H1 (cell line): ENCODE data around the gene B3GAT1. TPM values are rescaled to one million over a fixed set of nuclear protein-coding genes. Genes with fewer than 3 reads are reported as not detected.

ENCODE experiments used
- CTCF ChIA-PET: fragments of 300-600 bp; sonication (Branson Sonifier 250); formaldehyde crosslinking; loops from one replicate; lab custom pipeline; 2021; ENCODE audit not compliant: partially characterized antibody; lab: Charles Lee
- POLR2A ChIA-PET: fragments of 300-600 bp; sonication (Branson Sonifier 250); formaldehyde crosslinking; loops from one replicate; lab custom pipeline; 2021; ENCODE audit warnings: inconsistent platforms; ENCODE audit not compliant: partially characterized antibody; lab: Charles Lee
- DNase-seq, 2 experiments: peaks; one replicate each; pipeline versions ENCODE4 v3.0.0 to v3.0.0-alpha.2; 2010 to 2022; ENCODE audit warnings: low spot score in 2 of 2, low read depth in 1 of 2, mixed read lengths in 1 of 2
- FAIRE-seq: peaks from 2 replicates; lab custom pipeline; 2011; peaks lifted over from hg19 to GRCh38; lab: Jason Lieb, UNC
- H2AFZ ChIP-seq: 2 replicates; pipeline ENCODE4 v1.8.1; 2012; ENCODE audit warnings: low read length, inconsistent platforms
- H2AK5ac ChIP-seq: 2 replicates; pipeline ENCODE4 v1.6.1; 2013; ENCODE audit warnings: low read depth, low read length
- H2BK120ac ChIP-seq: replicated peaks from 2 replicates; pipeline ENCODE3; 2013; ENCODE audit warnings: low read depth, low read length, inconsistent platforms
- H2BK12ac ChIP-seq: 2 replicates; pipeline ENCODE4 v1.6.1; 2013; ENCODE audit warnings: low read depth, low read length
- H2BK15ac ChIP-seq: 2 replicates; pipeline ENCODE4 v1.6.1; 2013; ENCODE audit warnings: low read length
- H2BK20ac ChIP-seq: 2 replicates; pipeline ENCODE4 v1.6.1; 2013; ENCODE audit warnings: low read length
- H2BK5ac ChIP-seq: 2 replicates; pipeline ENCODE4 v1.6.1; 2013; ENCODE audit warnings: low read depth, low read length
- H3K14ac ChIP-seq: 2 replicates; pipeline ENCODE4 v1.6.1; 2013; ENCODE audit warnings: inconsistent platforms; ENCODE audit not compliant: insufficient read length
- H3K18ac ChIP-seq: 2 replicates; pipeline ENCODE4 v1.6.1; 2013; ENCODE audit warnings: low read length; ENCODE audit errors: extremely low read depth
- H3K23ac ChIP-seq: 2 replicates; pipeline ENCODE4 v1.6.1; 2013; ENCODE audit warnings: inconsistent platforms; ENCODE audit not compliant: insufficient read length
- H3K23me2 ChIP-seq: 2 replicates; pipeline ENCODE4 v1.6.1; 2013; ENCODE audit warnings: low read depth, low read length
- H3K27ac ChIP-seq: 2 replicates; pipeline ENCODE4 v1.6.1; 2011; ENCODE audit warnings: low read depth, low read length, inconsistent platforms
- H3K27me3 ChIP-seq, 4 experiments: replicated peaks in 1 of 4; 1 replicate in 1 of 4; 2 replicates in 3 of 4; pipeline versions ENCODE4 v1.6.1 to v1.8.1; 2011 to 2013; ENCODE audit warnings: low read length in 3 of 4, mild to moderate bottlenecking in 3 of 4, inconsistent platforms in 2 of 4, mixed read lengths in 2 of 4, moderate library complexity in 1 of 4; ENCODE audit not compliant: control insufficient read depth in 3 of 4, insufficient read depth in 3 of 4; ENCODE audit errors: extremely low read depth in 1 of 4
- H3K36me3 ChIP-seq, 4 experiments: 2 replicates each; pipeline versions ENCODE4 v1.6.1 to v1.8.1; 2011 to 2013; ENCODE audit warnings: mild to moderate bottlenecking in 4 of 4, low read length in 3 of 4, moderate library complexity in 2 of 4, control low read depth in 1 of 4, inconsistent platforms in 1 of 4; ENCODE audit not compliant: insufficient read depth in 4 of 4, control insufficient read depth in 2 of 4
- H3K4ac ChIP-seq: replicated peaks from 2 replicates; pipeline ENCODE3; 2013; ENCODE audit warnings: low read length, low read depth, mixed read lengths, inconsistent platforms; ENCODE audit not compliant: insufficient read length
- H3K4me1 ChIP-seq, 4 experiments: replicated peaks in 1 of 4; 1 replicate in 1 of 4; 2 replicates in 3 of 4; pipeline versions ENCODE4 v1.6.1 to v1.8.1; 2011 to 2013; ENCODE audit warnings: low read length in 3 of 4, inconsistent platforms in 2 of 4, mixed read lengths in 1 of 4; ENCODE audit not compliant: insufficient read depth in 4 of 4, control insufficient read depth in 3 of 4
- H3K4me2 ChIP-seq, 2 experiments: 2 replicates each; pipeline versions ENCODE4 v1.6.1 to v1.8.1; 2011 to 2013; ENCODE audit warnings: low read depth in 2 of 2, low read length in 2 of 2, control low read depth in 1 of 2, inconsistent platforms in 1 of 2, mild to moderate bottlenecking in 1 of 2; ENCODE audit not compliant: insufficient read depth in 1 of 2
- H3K4me3 ChIP-seq, 4 experiments: fragments of 200-600, 300-600 bp in 1 of 4; sonication (generic), shearing (Covaris generic), sonication (Bioruptor Twin) in 1 of 4; 2 replicates each; pipeline versions ENCODE4 v1.5.1 to v1.8.1; 2011 to 2016; ENCODE audit warnings: low read length in 4 of 4, low read depth in 3 of 4, control low read depth in 2 of 4, inconsistent platforms in 2 of 4, mild to moderate bottlenecking in 2 of 4, mixed read lengths in 1 of 4, moderate library complexity in 1 of 4; ENCODE audit not compliant: insufficient read depth in 2 of 4; ENCODE audit errors: extremely low read depth in 1 of 4
- H3K56ac ChIP-seq: replicated peaks from 2 replicates; pipeline ENCODE3; 2013; ENCODE audit warnings: low read depth, mild to moderate bottlenecking, mixed read lengths, low read length, inconsistent platforms; ENCODE audit not compliant: insufficient read length
- H3K79me1 ChIP-seq: 2 replicates; pipeline ENCODE4 v1.6.1; 2013; ENCODE audit warnings: low read depth, low read length, control low read depth
- H3K79me2 ChIP-seq, 2 experiments: 2 replicates each; pipeline versions ENCODE4 v1.6.1 to v1.8.1; 2012 to 2013; ENCODE audit warnings: low read length in 2 of 2, mild to moderate bottlenecking in 2 of 2, inconsistent platforms in 1 of 2; ENCODE audit not compliant: insufficient read depth in 2 of 2, control insufficient read depth in 1 of 2
- H3K9ac ChIP-seq, 4 experiments: replicated peaks in 1 of 4; 1 replicate in 1 of 4; 2 replicates in 3 of 4; pipeline versions ENCODE4 v1.6.1 to v1.8.1; 2011 to 2013; ENCODE audit warnings: low read depth in 3 of 4, low read length in 3 of 4, control low read depth in 2 of 4, mild to moderate bottlenecking in 2 of 4, moderate library complexity in 2 of 4, inconsistent platforms in 1 of 4; ENCODE audit errors: extremely low read depth in 1 of 4
- H3K9me3 ChIP-seq, 2 experiments: 2 replicates each; pipeline versions ENCODE4 v1.6.1 to v1.8.1; 2012 to 2013; ENCODE audit warnings: mild to moderate bottlenecking in 2 of 2, moderate library complexity in 2 of 2, control low read depth in 1 of 2, inconsistent platforms in 1 of 2, low read depth in 1 of 2, low read length in 1 of 2, mixed read lengths in 1 of 2; ENCODE audit not compliant: insufficient read depth in 2 of 2
- H4K20me1 ChIP-seq, 2 experiments: replicated peaks in 1 of 2; 2 replicates each; pipeline versions ENCODE3 to v1.8.1; 2011 to 2013; ENCODE audit warnings: inconsistent platforms in 2 of 2, low read length in 2 of 2, mild to moderate bottlenecking in 1 of 2; ENCODE audit not compliant: insufficient read depth in 2 of 2, control insufficient read depth in 1 of 2
- H4K5ac ChIP-seq: 2 replicates; pipeline ENCODE4 v1.6.1; 2013; ENCODE audit warnings: low read length, low read depth, mixed read lengths, inconsistent platforms; ENCODE audit not compliant: insufficient read length
- H4K8ac ChIP-seq: 2 replicates; pipeline ENCODE4 v1.8.0; 2013; ENCODE audit warnings: mild to moderate bottlenecking, moderate library complexity, low read length, inconsistent platforms; ENCODE audit not compliant: insufficient read depth; ENCODE audit errors: extremely low read depth
- H4K91ac ChIP-seq: replicated peaks from 2 replicates; pipeline ENCODE3; 2013; ENCODE audit warnings: low read length, mixed read lengths, inconsistent platforms; ENCODE audit not compliant: insufficient read length
- ASH2L ChIP-seq: fragments of 200-600, 300-600 bp; sonication (generic); IDR thresholded peaks from one replicate; pipeline ENCODE4 v1.7.1; 2017; ENCODE audit warnings: low read length
- JUN ChIP-seq: IDR thresholded peaks from 2 replicates; pipeline ENCODE4 v1.6.1; 2011; ENCODE audit warnings: low read depth, mild to moderate bottlenecking, improper control_type of control experiment, low read length
- POLR2A ChIP-seq, 2 experiments: IDR thresholded peaks; 1 replicate in 1 of 2; 2 replicates in 1 of 2; pipeline ENCODE4 v1.6.1; 2011; ENCODE audit warnings: low read depth in 2 of 2, low read length in 2 of 2, mild to moderate bottlenecking in 2 of 2; ENCODE audit errors: control extremely low read depth in 1 of 2
- RBBP5 ChIP-seq: IDR thresholded peaks from 2 replicates; pipeline ENCODE4 v1.7.1; 2012; ENCODE audit warnings: low read depth, mild to moderate bottlenecking, inconsistent platforms, low read length, moderate library complexity, borderline replicate concordance
- SP1 ChIP-seq: IDR thresholded peaks from 2 replicates; pipeline ENCODE4 v1.6.1; 2011; ENCODE audit warnings: low read depth, low read length
- SP4 ChIP-seq: IDR thresholded peaks from 2 replicates; pipeline ENCODE4 v1.6.1; 2012; ENCODE audit warnings: low read length, inconsistent platforms
- SRF ChIP-seq: IDR thresholded peaks from 2 replicates; pipeline ENCODE4 v1.6.1; 2011; ENCODE audit warnings: mild to moderate bottlenecking, low read depth, low read length, moderate library complexity
- TCF12 ChIP-seq: IDR thresholded peaks from 2 replicates; pipeline ENCODE4 v1.6.1; 2011; ENCODE audit warnings: low read depth, mild to moderate bottlenecking, low read length
- YY1 ChIP-seq: IDR thresholded peaks from 2 replicates; pipeline ENCODE4 v1.6.1; 2011; ENCODE audit warnings: low read depth, mild to moderate bottlenecking, low read length
- WGBS, 2 experiments: shearing (Covaris generic) in 1 of 2; methylation state at CpG; one replicate each; pipeline versions ENCODE4 v1.1.6 to v1.1.7; 2013 to 2015; ENCODE audit warnings: low lambda C conversion rate in 2 of 2, mixed read lengths in 2 of 2, inconsistent platforms in 1 of 2, low coverage in 1 of 2, missing lambda C conversion rate in 1 of 2; ENCODE audit not compliant: insufficient replicate concordance in 2 of 2, insufficient coverage in 1 of 2, insufficient read length in 1 of 2; ENCODE audit errors: extremely low coverage in 1 of 2, missing lambda C conversion rate in 1 of 2; 5-methylcytosine and 5-hydroxymethylcytosine counted together
- polyA plus RNA-seq, 7 experiments: library from polyadenylated mRNA; depleted of rRNA in 3 of 7; stranded (reverse) in 5 of 7; unstranded in 2 of 7; fragments of >200 nt in 5 of 7; fragments of 200-250 nt in 2 of 7; gene quantifications; 1 replicate in 5 of 7; 2 replicates in 1 of 7; 4 replicates in 1 of 7; pipeline versions ENCODE4 v1.2.1 to v1.2.3, GENCODE V29; 2011 to 2013; ENCODE audit warnings: missing spikeins in 2 of 7, mixed read lengths in 2 of 7
- total RNA-seq: library from RNA; stranded (reverse); fragmentation: NEBNext Ultra II Directional; extraction: Animal tissue kit (Norgen Biotek cat#: 25700); gene quantifications from 2 replicates; pipeline ENCODE4 v1.2.1, GENCODE V29; 2021
- TF ChIP-seq, protein P1 (sequence below): IDR thresholded peaks from 2 replicates; pipeline ENCODE4 v1.6.1; 2012; ENCODE audit warnings: low read length, inconsistent platforms

B3GAT1 gene
- total and polyA plus RNA-seq, 2 of the 8 experiments (the other 6 are each of a cell fraction or from before 2014, with no cell fraction given), result 19.7 to 32.4 TPM

DNA sequence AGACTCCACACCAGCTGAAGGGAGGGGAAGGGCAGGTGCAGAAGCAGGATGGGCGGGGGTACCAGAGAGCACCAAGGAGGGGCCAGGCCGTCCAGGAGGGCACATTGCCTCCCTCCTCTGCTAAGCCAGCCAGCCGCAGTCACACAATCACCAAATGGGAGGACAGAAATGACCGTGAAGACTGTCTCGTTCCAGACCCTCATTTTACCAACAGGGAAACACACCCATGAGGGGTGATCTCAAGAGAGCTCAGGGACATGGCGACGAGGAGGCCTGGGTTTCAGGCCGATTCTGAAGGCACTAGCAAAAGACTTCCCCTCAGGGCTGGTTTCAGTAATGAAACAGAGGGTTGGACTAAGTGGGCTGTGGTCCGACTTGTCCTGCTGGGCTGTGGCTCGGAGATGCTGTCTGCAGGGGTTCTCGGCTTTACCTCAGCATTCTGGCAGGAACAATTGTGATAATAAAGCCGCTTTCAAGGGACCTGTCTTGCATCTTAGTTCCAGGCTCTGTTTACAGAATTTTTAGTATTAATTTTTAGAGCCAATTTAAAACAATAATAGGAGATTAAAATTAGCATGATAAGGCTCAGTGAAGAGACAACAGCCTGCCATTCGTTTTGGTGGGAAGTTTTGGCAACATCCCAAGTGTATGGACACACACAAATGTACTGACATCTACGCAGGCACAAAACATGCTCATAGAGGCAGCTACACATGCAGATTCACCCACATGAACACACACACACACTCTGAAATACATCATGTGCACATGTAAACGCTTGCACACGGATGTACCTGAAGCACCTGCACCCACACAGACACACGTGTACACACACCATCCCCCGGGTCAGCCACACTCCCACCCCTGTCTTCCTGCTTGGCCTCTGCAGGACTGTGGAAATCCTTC is 2.0 kb upstream of the B3GAT1 start:
- Histone ChIP-seq H2BK5ac (peak overlapping the region; percentile 35; the same call in 1 of the 2 replicates), H3K27ac (no peak overlapping the region), H2BK12ac (peak overlapping the region; percentile 82; the same call in 1 of the 2 replicates), H3K56ac (no peak overlapping the region), H3K23me2 (peaks cover 21% of the 10 kb centered on the region; the same call in 1 of the 2 replicates), H2AFZ (no peak overlapping the region), H4K20me1 (peaks cover 15 to 20% of the 10 kb centered on the region in 2 experiments), H3K36me3 (no peaks in the 10 kb centered on the region), H2BK15ac (peak overlapping the region; percentile 92; the same call in 1 of the 2 replicates), H3K27me3 (peaks cover 0 to 5% (median 1%) of the 10 kb centered on the region in 4 experiments; a peak in 3 of 7 replicates), H3K9ac (no peak overlapping the region), H3K4ac (no peak overlapping the region), H3K79me2 (peaks cover 5 to 22% of the 10 kb centered on the region in 2 experiments; a peak in 2 of 4 replicates), H4K8ac (no peak overlapping the region; the same call in 1 of the 2 replicates), H2BK120ac (no peak overlapping the region), H3K4me3 (peak overlapping the region in 3 of 4 experiments; percentile 62 to 70 (median 62); a peak in 6 of 8 replicates), H4K5ac (no peak overlapping the region), H3K4me2 (peak overlapping the region; percentile 70 to 98), H3K14ac (no peak overlapping the region), H4K91ac (peak overlapping the region; percentile 60), H2AK5ac (peak overlapping the region; percentile 58; the same call in 1 of the 2 replicates), H3K4me1 (peaks cover 17 to 41% (median 23%) of the 10 kb centered on the region in 4 experiments), H3K18ac (peak overlapping the region; percentile 62; the same call in 1 of the 2 replicates), H3K79me1 (peaks cover 9% of the 10 kb centered on the region), H3K9me3 (no peaks in the 10 kb centered on the region), H2BK20ac (0 out of 2 replicates have a peak overlapping the region, but pooled peaks have one; percentile 72), H3K23ac (no peak overlapping the region)
- 51% methylated on average over 17 of the region's 18 CpGs; no CpG with 5 or more reads in 1 of the 2 experiments for WGBS, 2 experiments
- CTCF ChIA-PET, result interaction anchor here (1.0 to 1.8 kb wide), 3 partner anchors 22 to 102 kb away, joined by 4 to 6 read pairs (median 4); no protein-coding TSS in a partner anchor
- DNase-seq, result peak in 1 of 2 experiments; percentile 56
- POLR2A ChIA-PET, result no interaction called here
- no peak for FAIRE-seq
- no peak for TF ChIP-seq POLR2A (IDR thresholded peaks at IDR 0.05; ENCODE audit: control extremely low read depth in 1 of 2, low read depth in 2 of 2, low read length in 2 of 2)
- no peak for TF ChIP-seq ASH2L
- TF ChIP-seq TCF12, result no peak
- no peak for TF ChIP-seq SRF
- no peak for TF ChIP-seq SP4
- no peak for TF ChIP-seq RBBP5
- TF ChIP-seq JUN, result no peak
- TF ChIP-seq, protein P1, sequence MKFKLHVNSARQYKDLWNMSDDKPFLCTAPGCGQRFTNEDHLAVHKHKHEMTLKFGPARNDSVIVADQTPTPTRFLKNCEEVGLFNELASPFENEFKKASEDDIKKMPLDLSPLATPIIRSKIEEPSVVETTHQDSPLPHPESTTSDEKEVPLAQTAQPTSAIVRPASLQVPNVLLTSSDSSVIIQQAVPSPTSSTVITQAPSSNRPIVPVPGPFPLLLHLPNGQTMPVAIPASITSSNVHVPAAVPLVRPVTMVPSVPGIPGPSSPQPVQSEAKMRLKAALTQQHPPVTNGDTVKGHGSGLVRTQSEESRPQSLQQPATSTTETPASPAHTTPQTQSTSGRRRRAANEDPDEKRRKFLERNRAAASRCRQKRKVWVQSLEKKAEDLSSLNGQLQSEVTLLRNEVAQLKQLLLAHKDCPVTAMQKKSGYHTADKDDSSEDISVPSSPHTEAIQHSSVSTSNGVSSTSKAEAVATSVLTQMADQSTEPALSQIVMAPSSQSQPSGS, result no peak
- TF ChIP-seq YY1, result no peak
- no peak for TF ChIP-seq SP1
